Activated CD8-positive, alpha-beta T cell treated with anti-CD3 and anti-CD28 coated beads for 36 hours (primary cell): ENCODE measurements around the gene ZCCHC4. TPM values are rescaled to one million over a fixed set of nuclear protein-coding genes. Genes with fewer than 3 reads are reported as not detected.

Experiments used
- ATAC-seq: fragments of 200-7000 bp; cut with Tn5 transposase; one replicate; pipeline ENCODE4 v1.10.0; 2021; ENCODE audit warnings: mild to moderate bottlenecking, moderate library complexity
- CTCF ChIA-PET: fragments of 350-600 bp; sonication (Branson Sonifier 250); formaldehyde crosslinking; loops from one replicate; lab custom pipeline; 2021; ENCODE audit warnings: antibody characterized with exemption; lab: Charles Lee
- POLR2A ChIA-PET: fragments of 350-600 bp; sonication (Branson Sonifier 250); formaldehyde crosslinking; loops from one replicate; lab custom pipeline; 2021; ENCODE audit warnings: antibody characterized with exemption; lab: Charles Lee
- DNase-seq: peaks from one replicate; pipeline ENCODE4 v3.0.0-alpha.2; 2020
- H3K27ac Mint-ChIP-seq: one replicate; pipeline ENCODE4 v1.8.0; 2021; ENCODE audit warnings: mild to moderate bottlenecking, mixed read lengths
- H3K27me3 Mint-ChIP-seq: one replicate; pipeline ENCODE4 v1.8.0; 2021; ENCODE audit warnings: mixed read lengths
- H3K36me3 Mint-ChIP-seq: one replicate; pipeline ENCODE4 v1.8.0; 2021; ENCODE audit warnings: low read depth, mixed read lengths
- H3K4me1 Mint-ChIP-seq: one replicate; pipeline ENCODE4 v1.8.0; 2021; ENCODE audit warnings: low read depth, mixed read lengths
- H3K4me3 Mint-ChIP-seq: one replicate; pipeline ENCODE4 v1.8.0; 2021; ENCODE audit warnings: mild to moderate bottlenecking, moderate library complexity, mixed read lengths
- H3K9me3 Mint-ChIP-seq: one replicate; pipeline ENCODE4 v1.8.0; 2021; ENCODE audit warnings: mixed read lengths
- CTCF ChIP-seq: fragments of 200-600 bp; IDR thresholded peaks from one replicate; pipeline ENCODE4 v1.8.0; 2022; ENCODE audit warnings: antibody characterized with exemption, mild to moderate bottlenecking
- intact Hi-C: fragments of 100-400 bp; cut with micrococcal nuclease; formaldehyde crosslinking; loops from one replicate; pipeline ENCODE4 v1.10.0; 2022
- total RNA-seq, 2 experiments: library from RNA; stranded (reverse); gene quantifications; one replicate each; pipeline ENCODE4 v1.2.3, GENCODE V29; 2021

Gene ZCCHC4
- total RNA-seq, 2 experiments from 2014 or later, result 12.0 to 12.8 TPM

GRCh38 chr4:25284466-25284865, 28.1 kb upstream of the ZCCHC4 start:
- peaks cover 17% of the 10 kb centered on the region for H3K36me3 Mint-ChIP-seq
- ChIA-PET POLR2A (no interaction called here), CTCF (no interaction called here)
- no peaks in the 10 kb centered on the region for H3K27me3 Mint-ChIP-seq
- no peak overlapping the region for H3K27ac Mint-ChIP-seq
- no peak for TF ChIP-seq CTCF
- no peak for ATAC-seq
- H3K4me1 Mint-ChIP-seq, result no peaks in the 10 kb centered on the region
- peaks cover 11% of the 10 kb centered on the region for H3K9me3 Mint-ChIP-seq
- no peak for DNase-seq
- intact Hi-C loops, result no loop called here
- no peak overlapping the region for H3K4me3 Mint-ChIP-seq

- H3K27me3 Mint-ChIP-seq, result peaks cover 6% of the 10 kb centered on the region
- no peak overlapping the region for H3K4me3 Mint-ChIP-seq
- no peak overlapping the region for H3K27ac Mint-ChIP-seq
- ATAC-seq (no peak), DNase-seq (no peak)
- no peaks in the 10 kb centered on the region for H3K4me1 Mint-ChIP-seq
- peaks cover 9% of the 10 kb centered on the region for H3K9me3 Mint-ChIP-seq
- ChIA-PET CTCF (interaction anchor here (3.7 kb wide), 1 partner anchor 22 kb away, joined by 14 read pairs; the partner anchor contains the start of gene ZCCHC4), POLR2A (no interaction called here)
- intact Hi-C loops, result no loop called here
- TF ChIP-seq CTCF, result no peak
- H3K36me3 Mint-ChIP-seq, result peaks cover 6% of the 10 kb centered on the region
Observed at GRCh38 chr4:25290490-25291067, 22.0 kb upstream of the ZCCHC4 start.

- ATAC-seq (no peak), DNase-seq (no peak)
- Mint-ChIP-seq H3K27ac (no peak overlapping the region), H3K36me3 (peaks cover 6% of the 10 kb centered on the region), H3K4me3 (no peak overlapping the region), H3K9me3 (peaks cover 9% of the 10 kb centered on the region), H3K27me3 (peaks cover 6% of the 10 kb centered on the region), H3K4me1 (no peaks in the 10 kb centered on the region)
- CTCF ChIA-PET, result interaction anchor here (3.7 kb wide), 1 partner anchor 21 kb away, joined by 14 read pairs; the partner anchor contains the start of gene ZCCHC4
- POLR2A ChIA-PET, result interaction anchor here (0.6 kb wide), 1 partner anchor 66 kb away, joined by 4 read pairs; no protein-coding TSS in a partner anchor
- TF ChIP-seq CTCF, result no peak
- intact Hi-C loops, result no loop called here
Observed at GRCh38 chr4:25291158-25291733, 21.3 kb upstream of the ZCCHC4 start.

- Mint-ChIP-seq H3K27ac (no peak overlapping the region), H3K36me3 (no peaks in the 10 kb centered on the region), H3K27me3 (peaks cover 15% of the 10 kb centered on the region), H3K4me1 (peaks cover 3% of the 10 kb centered on the region), H3K4me3 (no peak overlapping the region), H3K9me3 (no peaks in the 10 kb centered on the region)
- intact Hi-C loops, result no loop called here
- ChIA-PET POLR2A (no interaction called here), CTCF (interaction anchor here (2.0 to 2.1 kb wide), 2 partner anchors 15 kb away, joined by 8 to 15 read pairs; partner anchors contain the start of gene ZCCHC4)
- ATAC-seq, result no peak
- TF ChIP-seq CTCF, result no peak
- DNase-seq, result no peak
Observed at GRCh38 chr4:25297528-25298242, 14.9 kb upstream of the ZCCHC4 start.
